GM18867 (cell line): ENCODE results near the gene ABCB10.
"Not testable (repeated sequence)": the region's sequence is repeated elsewhere in the genome, so short reads cannot be mapped to it uniquely, and the experiment has no call there.

Experiments used
- ATAC-seq: cut with Tn5 transposase; IDR thresholded peaks from one replicate; pipeline ENCODE4 v1.9.1; 2021; ENCODE audit warnings: mild to moderate bottlenecking, moderate library complexity; ENCODE audit not compliant: unreplicated experiment

The ABCB10 gene

DNA sequence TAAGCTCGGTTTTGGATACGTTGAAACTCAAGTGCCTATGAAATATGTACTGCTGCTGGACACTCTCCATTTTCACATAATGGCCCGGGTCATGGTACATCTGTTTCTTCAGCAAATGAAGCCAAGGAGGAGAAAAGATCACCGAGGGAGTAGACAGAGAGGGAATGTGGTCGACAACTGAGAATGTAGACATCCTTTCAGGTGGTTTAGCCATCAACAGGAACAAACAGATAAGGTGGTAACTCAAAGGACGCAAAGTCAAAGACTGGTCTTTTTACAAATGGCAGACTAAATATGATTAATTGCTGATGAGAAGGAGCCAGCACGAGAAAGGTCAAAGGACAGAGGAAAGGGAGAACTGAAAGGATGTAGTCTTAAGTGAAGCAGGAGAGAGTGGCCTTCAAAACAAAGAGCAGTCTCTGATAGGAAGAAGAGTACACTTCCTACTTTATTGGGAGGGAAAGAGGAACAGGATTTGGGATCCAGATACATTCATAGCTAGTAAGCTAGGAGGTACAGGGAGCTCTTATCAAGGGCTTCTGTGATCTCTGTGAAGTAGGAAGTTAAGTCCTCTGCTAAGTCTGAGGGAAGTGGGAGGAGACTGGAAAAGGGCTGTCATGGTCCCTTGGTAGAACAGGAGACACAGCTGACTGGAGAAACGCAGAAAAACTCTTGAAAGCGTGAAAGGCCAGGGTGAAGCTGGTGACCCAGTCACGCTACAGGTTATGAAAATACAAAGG lies 78.7 kb downstream of the ABCB10 start:
- ATAC-seq = peak; percentile 75

- peak; percentile 61 for ATAC-seq
Measured at GRCh38 chr1:229478852-229479251, 79.7 kb downstream of the ABCB10 start.

- ATAC-seq = not testable (repeated sequence)
Measured at GRCh38 chr1:229475859-229476258, 82.6 kb downstream of the ABCB10 start.

GRCh38 chr1:229474509-229474908 lies 84.0 kb downstream of the ABCB10 start:
- ATAC-seq = no peak

GRCh38 chr1:229471175-229471574 lies 87.3 kb downstream of the ABCB10 start:
- ATAC-seq = no peak

DNA sequence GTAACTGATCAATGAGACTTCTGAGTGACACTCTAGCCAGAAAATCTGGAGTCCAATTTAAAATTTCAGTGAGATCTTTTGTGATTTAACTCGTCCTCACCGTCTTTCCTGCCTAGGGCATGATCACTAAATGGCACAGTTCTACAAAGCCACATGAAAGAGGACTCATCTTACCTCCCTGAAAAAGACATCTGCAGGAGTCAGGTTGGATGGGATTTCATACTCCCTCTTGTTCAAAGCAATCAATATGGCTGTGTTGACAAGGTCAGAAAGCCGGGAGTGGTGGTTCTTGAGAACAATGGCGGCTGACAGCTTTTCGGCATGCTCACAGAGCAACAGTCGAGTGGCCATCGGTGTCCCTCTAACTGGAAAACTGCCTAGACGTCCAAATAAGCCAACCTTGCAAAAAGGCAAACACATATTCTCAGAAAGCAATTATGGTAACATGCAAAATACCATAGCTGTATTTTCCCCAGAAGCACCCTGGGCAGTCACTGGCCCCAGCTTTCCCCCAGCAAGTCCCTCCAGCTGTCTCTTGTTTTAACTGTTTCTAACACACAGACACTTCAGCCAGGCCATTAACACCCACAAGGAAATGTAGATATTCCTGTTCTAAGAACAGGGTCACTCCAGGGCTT lies 88.0 kb downstream of the ABCB10 start:
- no peak for ATAC-seq

DNA sequence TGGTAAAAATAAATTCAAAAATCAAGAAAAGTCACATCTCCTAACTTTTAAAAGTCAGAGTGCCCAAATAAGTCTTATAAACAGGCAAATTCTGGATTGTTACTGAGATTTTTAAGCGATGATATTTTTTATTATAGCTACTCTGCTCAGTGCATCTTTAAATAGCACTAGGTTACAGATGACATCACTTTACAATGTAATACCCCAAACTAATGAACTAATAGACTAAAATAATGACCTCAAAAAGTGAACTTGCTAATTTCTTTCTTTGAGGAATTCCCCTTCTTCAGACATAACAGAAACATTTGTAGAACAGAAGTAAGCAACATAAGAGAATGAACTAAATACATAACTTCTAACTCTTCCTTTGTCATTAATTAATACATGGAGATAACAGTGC lies 91.6 kb downstream of the ABCB10 start:
- no peak for ATAC-seq
